Gastrocnemius medialis (tissue), 4 donors: ENCODE data around the gene PAFAH2. TPM values are rescaled to one million over a fixed set of nuclear protein-coding genes. Genes with fewer than 3 reads are reported as not detected.
A peak's percentile ranks its signal among the peaks of the same experiment; 100 is the strongest.
"Not testable (repeated sequence)": the region's sequence is repeated elsewhere in the genome, so short reads cannot be mapped to it uniquely, and the experiment has no call there.

ENCODE experiments used
- ATAC-seq, 2 donors: fragments of 150-250 bp; one replicate each; pipeline ENCODE4 v1.9.1; 2016
- DNase-seq, 2 donors: peaks; one replicate each; pipeline ENCODE4 v3.0.0-alpha.2; 2019
- H3K27ac ChIP-seq, 4 donors: fragments of 200-600 bp; sonication (generic); 1 replicate in 1 of 4; 2 replicates in 3 of 4; pipeline ENCODE4 v1.5.1; 2016 to 2018; ENCODE audit warnings: mild to moderate bottlenecking in 2 of 4, moderate library complexity in 1 of 4
- H3K27me3 ChIP-seq, 3 donors: fragments of 200-600 bp; sonication (generic) in 2 of 3; 1 replicate in 1 of 3; 2 replicates in 2 of 3; pipeline versions ENCODE4 v1.5.1 to v1.6.0; 2016 to 2019; ENCODE audit warnings: mild to moderate bottlenecking in 1 of 3, moderate library complexity in 1 of 3
- H3K36me3 ChIP-seq, 2 donors: fragments of 200-600 bp; sonication (generic) in 1 of 2; one replicate each; pipeline ENCODE4 v1.5.1; 2017 to 2018
- H3K4me1 ChIP-seq, 2 donors: fragments of 200-600 bp; sonication (generic) in 1 of 2; one replicate each; pipeline ENCODE4 v1.5.1; 2016 to 2017; ENCODE audit warnings: mild to moderate bottlenecking in 2 of 2
- H3K4me3 ChIP-seq, 4 donors: fragments of 200-600 bp; sonication (generic) in 3 of 4; 1 replicate in 1 of 4; 2 replicates in 3 of 4; pipeline ENCODE4 v1.5.1; 2016 to 2019; ENCODE audit warnings: mild to moderate bottlenecking in 2 of 4
- H3K9me3 ChIP-seq, 3 donors: fragments of 200-600 bp; sonication (generic) in 2 of 3; 1 replicate in 1 of 3; 2 replicates in 2 of 3; pipeline ENCODE4 v1.5.1; 2016 to 2019
- CTCF ChIP-seq, 5 experiments: fragments of 450-650 bp in 3 of 5; fragments of 200-600 bp in 2 of 5; sonication (generic) in 2 of 5; IDR thresholded peaks in 4 of 5; conservative IDR thresholded peaks in 1 of 5; 1 replicate in 4 of 5; 2 replicates in 1 of 5; pipeline ENCODE4 v1.5.1; 2016 to 2019; ENCODE audit warnings: antibody characterized with exemption in 5 of 5, mild to moderate bottlenecking in 3 of 5, moderate library complexity in 3 of 5
- POLR2A ChIP-seq, 2 donors: fragments of 450-650 bp; IDR thresholded peaks; one replicate each; pipeline ENCODE4 v1.6.1; 2017; ENCODE audit warnings: antibody characterized with exemption in 2 of 2, mild to moderate bottlenecking in 2 of 2, moderate library complexity in 2 of 2
- in situ Hi-C, 4 donors: fragments of 200-750 bp; cut with MboI; loops; one replicate each; pipeline versions ENCODE4 v1.15.0 to v1.8.0; 2017; ENCODE audit warnings: low sequenced_read_pairs in 4 of 4
- intact Hi-C: fragments of 100-400 bp; cut with DNase I; formaldehyde crosslinking; loops from one replicate; pipeline ENCODE4 v1.15.1; 2023; ENCODE audit warnings: low total_unique reads
- total RNA-seq, 4 donors: library from RNA; depleted of rRNA; stranded (reverse); fragments of >200 nt; gene quantifications; one replicate each; pipeline versions ENCODE4 v1.1.0 to v1.2.3, GENCODE V29; 2016

Gene PAFAH2
- total RNA-seq, 4 donors from 2014 or later = 9.0 to 35.5 (median 16.1) TPM

DNA sequence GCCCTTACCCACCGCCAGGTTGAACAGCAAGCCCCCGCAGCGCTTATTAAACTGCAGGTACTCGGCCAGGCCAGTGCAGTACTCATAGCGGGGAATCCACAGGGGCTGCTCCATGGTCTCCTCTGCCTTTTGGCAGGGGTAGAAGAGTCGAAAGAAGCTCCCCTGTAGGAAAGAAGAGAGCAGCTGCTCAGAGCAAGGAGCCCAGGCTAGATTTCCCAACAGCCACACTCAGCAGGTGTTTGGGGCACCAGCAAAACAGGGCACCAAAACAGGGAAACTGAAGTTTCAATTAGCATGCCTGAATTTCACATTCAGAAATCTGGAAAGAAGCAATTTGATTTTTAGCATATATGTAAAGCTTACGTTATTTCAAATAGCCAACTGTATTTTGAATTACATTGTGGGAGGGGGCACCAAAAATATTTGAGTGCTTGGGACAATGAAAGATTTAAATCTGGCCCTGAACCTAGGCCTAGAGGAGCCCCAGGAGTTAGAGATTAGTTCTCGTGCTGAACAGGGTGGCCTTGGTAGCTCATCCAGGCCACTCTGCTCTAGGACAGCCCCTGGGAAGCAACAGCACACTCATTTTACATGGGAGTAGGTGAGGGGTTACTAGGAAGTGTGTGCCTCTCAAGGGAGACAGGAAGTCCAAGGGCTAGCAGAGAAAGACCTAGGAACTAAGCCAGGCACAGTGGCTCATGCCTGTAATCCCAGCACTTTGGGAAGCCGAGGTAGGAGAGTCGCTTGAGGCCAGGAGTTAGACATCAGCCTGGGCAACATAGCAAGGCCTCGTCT, 8.2 kb downstream of the PAFAH2 start:
- intact Hi-C loops = loop anchor here (10.0 kb wide), 1 partner anchor 1345 kb away; the partner anchor contains the start of gene SRRM1
- ATAC-seq = peak; percentile 22 to 43
- Histone ChIP-seq H3K36me3 (peaks cover 0 to 15% of the 10 kb centered on the region in 2 donors), H3K9me3 (no peaks in the 10 kb centered on the region), H3K4me3 (no peak overlapping the region), H3K4me1 (peaks cover 52 to 59% of the 10 kb centered on the region in 2 donors), H3K27ac (peak overlapping the region; percentile 61 to 68 (median 65)), H3K27me3 (no peaks in the 10 kb centered on the region)
- no peak for DNase-seq
- in situ Hi-C loops = loop anchor here in 1 of 4 donors (10.0 kb wide), 1 partner anchor 95 kb away; no protein-coding TSS in a partner anchor
- TF ChIP-seq POLR2A (IDR thresholded peaks at IDR 0.05) (no peak), CTCF (IDR thresholded peaks at IDR 0.05 in 4 of 5, conservative IDR thresholded peaks at IDR 0.05 in 1 of 5) (no peak)

DNA sequence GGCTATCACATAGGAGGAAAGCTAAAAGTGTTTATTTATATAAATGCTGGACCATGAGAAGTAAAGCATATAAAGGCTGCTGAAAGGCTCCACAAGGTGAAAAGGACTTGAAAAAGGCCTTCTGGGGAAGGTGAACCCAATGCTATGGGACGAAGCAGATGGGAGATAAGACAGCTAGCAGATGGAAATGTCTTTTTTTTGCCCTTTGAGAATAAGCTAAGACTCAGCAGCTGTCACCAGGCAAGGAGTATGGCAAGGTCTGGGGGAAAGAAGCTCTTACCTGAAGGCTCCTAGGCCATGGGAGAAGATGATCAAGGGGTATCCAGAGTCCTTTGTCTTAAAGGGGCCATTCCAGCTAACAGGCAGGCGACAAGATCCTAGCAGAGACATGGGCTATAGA, 9.9 kb downstream of the PAFAH2 start:
- Histone ChIP-seq H3K4me3 (no peak overlapping the region), H3K27ac (peak overlapping the region; percentile 16 to 72 (median 66)), H3K36me3 (peaks cover 0 to 30% of the 10 kb centered on the region in 2 donors), H3K9me3 (no peaks in the 10 kb centered on the region), H3K4me1 (peaks cover 47% of the 10 kb centered on the region in 2 donors), H3K27me3 (no peaks in the 10 kb centered on the region)
- in situ Hi-C loops = no loop called here
- no peak for DNase-seq
- no peak for ATAC-seq
- TF ChIP-seq POLR2A (IDR thresholded peaks at IDR 0.05) (no peak), CTCF (IDR thresholded peaks at IDR 0.05 in 4 of 5, conservative IDR thresholded peaks at IDR 0.05 in 1 of 5) (no peak)
- intact Hi-C loops = no loop called here

DNA sequence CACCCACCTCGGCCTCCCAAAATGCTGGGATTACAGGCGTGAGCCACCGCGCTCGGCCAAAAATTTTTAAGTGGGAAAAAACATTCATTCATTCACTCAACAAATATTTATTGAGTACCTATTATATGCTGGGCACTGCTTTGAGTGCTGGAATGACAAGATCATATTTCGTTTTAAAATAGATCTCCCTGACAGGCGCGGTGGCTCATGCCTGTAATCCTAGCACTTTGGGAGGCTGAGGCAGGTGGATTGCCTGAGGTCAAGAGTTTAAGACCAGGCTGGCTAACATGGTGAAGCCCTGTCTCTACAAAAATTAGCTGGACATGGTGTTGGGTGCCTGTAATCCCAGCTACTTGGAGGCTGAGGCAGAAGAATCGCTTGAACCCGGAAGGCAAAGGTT, 11.1 kb downstream of the PAFAH2 start:
- Histone ChIP-seq H3K27ac (peak overlapping the region; percentile 65 to 72 (median 68)), H3K4me1 (peaks cover 35 to 37% of the 10 kb centered on the region in 2 donors), H3K36me3 (peaks cover 0 to 42% of the 10 kb centered on the region in 2 donors)
- H3K9me3 ChIP-seq, H3K4me3 ChIP-seq, H3K27me3 ChIP-seq, in situ Hi-C loops, intact Hi-C loops: not testable (repeated sequence)
- DNase-seq (peak in 1 of 2 donors; percentile 45), ATAC-seq (peak; percentile 42 to 54)

- in situ Hi-C loops (no loop called here), intact Hi-C loops (no loop called here)
- no peak for TF ChIP-seq CTCF (IDR thresholded peaks at IDR 0.05 in 4 of 5, conservative IDR thresholded peaks at IDR 0.05 in 1 of 5)
- no peak for TF ChIP-seq POLR2A (IDR thresholded peaks at IDR 0.05)
- DNase-seq = no peak
- ATAC-seq = no peak
- Histone ChIP-seq H3K4me1 (peaks cover 31 to 34% of the 10 kb centered on the region in 2 donors), H3K9me3 (no peaks in the 10 kb centered on the region), H3K27me3 (no peaks in the 10 kb centered on the region), H3K4me3 (no peak overlapping the region), H3K36me3 (peaks cover 0 to 51% of the 10 kb centered on the region in 2 donors), H3K27ac (no peak overlapping the region)
Measured at GRCh38 chr1:25985670-25986069, 12.2 kb downstream of the PAFAH2 start.

DNA sequence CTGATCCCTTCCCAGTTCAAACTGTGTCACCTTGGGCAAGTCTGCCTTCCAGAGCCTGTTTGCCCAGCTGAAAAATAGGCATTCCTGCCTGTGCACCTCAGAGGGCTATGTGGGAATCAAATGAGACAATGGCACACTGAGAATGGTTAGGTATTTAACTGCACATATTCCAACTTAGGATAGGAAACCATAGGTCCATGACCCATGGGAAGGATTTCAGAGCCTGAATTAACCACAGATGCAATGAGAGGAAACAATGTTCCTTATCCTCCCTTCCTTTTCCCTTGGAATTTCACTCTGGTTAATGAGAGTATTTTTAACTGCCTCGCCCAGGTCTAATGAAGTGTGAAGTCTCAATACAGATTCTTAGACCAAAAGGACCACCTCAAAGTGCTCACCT, 12.7 kb downstream of the PAFAH2 start:
- peaks cover 26 to 32% of the 10 kb centered on the region in 2 donors for H3K4me1 ChIP-seq
- no peaks in the 10 kb centered on the region for H3K9me3 ChIP-seq
- in situ Hi-C loops = no loop called here
- intact Hi-C loops = no loop called here
- H3K27me3 ChIP-seq = no peaks in the 10 kb centered on the region
- TF ChIP-seq CTCF (IDR thresholded peaks at IDR 0.05 in 4 of 5, conservative IDR thresholded peaks at IDR 0.05 in 1 of 5) (no peak), POLR2A (IDR thresholded peaks at IDR 0.05) (no peak)
- H3K27ac ChIP-seq = no peak overlapping the region
- DNase-seq = no peak
- peaks cover 0 to 51% of the 10 kb centered on the region in 2 donors for H3K36me3 ChIP-seq
- no peak overlapping the region for H3K4me3 ChIP-seq
- ATAC-seq = no peak
